Renal cortex interstitium (tissue), 11 donors: ENCODE data around the gene KIAA0753. TPM values are rescaled to one million over a fixed set of nuclear protein-coding genes. Genes with fewer than 3 reads are reported as not detected.
"Not testable (repeated sequence)": the region's sequence is repeated elsewhere in the genome, so short reads cannot be mapped to it uniquely, and the experiment has no call there.

ENCODE experiments used
- DNase-seq, 11 donors: peaks; one replicate each; pipeline ENCODE4 v3.0.0-alpha.2; 2013; ENCODE audit warnings: low read depth in 9 of 11, low spot score in 4 of 11; ENCODE audit errors: extremely low read depth in 1 of 11
- polyA plus RNA-seq, 3 donors: library from polyadenylated mRNA; unstranded; fragments of 120-200 nt; gene quantifications; one replicate each; pipeline ENCODE4 v1.2.1, GENCODE V29; 2013; ENCODE audit not compliant: insufficient read length in 3 of 3

Gene KIAA0753
- polyA plus RNA-seq, 3 donors, result 33.2 to 41.6 (median 39.0) TPM

DNA sequence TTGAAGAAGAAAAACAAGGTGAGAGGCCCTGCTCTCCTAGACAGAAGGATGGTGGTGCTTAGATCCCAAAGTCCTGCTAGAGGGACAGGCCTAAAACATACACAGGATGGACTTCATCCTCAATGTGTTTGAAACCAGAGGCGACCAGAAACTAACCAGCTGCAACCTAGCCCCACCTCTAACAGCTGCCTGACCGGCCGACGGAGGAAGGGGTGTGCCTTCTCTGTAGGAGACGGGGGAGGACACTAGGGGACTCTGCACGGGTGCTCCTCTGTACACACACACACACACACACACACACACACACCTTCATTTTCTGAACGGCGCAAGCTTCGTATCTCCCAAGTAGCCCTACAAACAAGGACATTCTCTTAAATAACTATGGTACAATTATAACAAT lies 59.9 kb downstream of the KIAA0753 start:
- DNase-seq, result no peak

DNA sequence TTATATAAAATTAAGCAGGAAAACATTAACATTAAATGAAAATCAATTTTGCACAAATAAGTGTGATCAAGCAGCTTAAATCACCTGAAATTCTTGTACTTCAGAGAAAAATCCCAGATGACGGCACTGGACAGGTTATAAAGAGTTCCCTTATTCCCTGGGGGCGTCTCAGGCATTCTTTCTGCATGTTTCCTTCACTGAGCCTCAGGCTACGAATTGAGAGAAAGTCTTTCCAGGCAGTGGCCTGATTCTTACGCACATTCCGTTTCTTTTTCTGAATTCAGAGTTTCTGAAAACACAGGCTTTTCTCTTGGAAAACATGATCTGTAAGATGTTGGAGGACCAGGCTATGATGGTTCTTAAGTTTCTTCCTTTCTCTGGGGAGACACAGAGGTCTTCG lies 62.0 kb downstream of the KIAA0753 start:
- DNase-seq, result no peak

DNA sequence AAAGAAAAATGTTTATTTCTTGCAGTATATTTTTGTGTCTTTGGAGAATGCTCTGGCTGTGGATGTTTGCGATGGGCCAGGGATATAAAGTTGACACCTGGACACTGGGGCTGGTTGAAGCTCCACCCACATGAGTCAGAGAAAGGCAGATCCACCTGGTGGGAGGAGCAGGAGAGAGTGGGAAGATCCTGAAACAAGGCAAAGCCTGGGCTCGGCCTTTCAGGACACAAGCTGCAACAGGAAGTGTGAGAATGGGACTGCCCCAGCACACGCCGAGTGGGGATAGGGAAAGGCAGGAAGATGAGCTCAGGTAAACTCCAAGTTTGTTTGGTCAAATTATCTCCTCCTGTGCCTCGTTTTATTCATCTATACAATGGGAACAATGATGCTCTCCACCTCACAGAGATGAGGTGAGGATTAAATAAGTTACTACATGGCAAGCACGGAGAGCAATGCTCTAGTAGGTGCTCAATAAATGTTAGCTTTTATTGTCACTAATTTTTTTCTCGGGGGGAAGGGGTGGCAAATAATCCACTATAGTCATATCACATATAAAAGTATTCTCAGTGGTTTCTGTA lies 62.7 kb downstream of the KIAA0753 start:
- DNase-seq, result no peak

DNA sequence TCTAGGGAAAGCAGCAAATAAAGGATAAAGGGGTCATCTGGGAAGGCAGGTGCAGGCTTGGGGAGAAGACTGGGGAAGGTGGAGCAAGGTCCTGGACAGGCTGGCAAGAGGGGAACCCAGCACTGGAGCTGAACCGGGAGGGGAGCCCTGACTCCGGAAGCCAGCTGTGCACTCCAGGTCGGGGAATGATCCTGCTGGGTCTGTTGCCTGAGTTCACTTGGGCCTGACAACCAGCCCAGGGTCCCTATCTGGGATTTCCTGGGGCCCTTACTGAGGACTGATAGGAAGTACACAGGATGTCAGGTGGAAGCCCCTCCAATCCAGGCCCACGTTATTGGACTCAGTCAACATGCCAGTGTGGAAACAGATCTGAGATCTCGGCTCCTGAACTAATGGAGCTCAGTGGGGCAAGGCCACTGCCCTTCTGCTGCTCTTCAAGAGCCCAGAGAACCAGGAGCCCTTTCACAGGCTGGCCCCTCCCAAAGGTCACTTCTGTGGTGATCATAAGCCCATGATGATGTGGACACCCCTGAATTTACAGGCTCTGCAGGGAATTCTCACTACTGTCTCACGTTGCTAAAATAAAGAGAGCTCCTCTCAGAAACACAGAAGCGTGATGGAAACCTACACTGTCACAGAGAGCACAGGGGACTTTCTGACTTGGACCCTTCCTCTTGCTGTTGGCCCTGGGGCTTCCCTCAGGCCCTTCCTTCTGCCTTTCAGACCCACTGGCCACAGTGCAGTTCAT lies 64.3 kb downstream of the KIAA0753 start:
- DNase-seq, result no peak

DNA sequence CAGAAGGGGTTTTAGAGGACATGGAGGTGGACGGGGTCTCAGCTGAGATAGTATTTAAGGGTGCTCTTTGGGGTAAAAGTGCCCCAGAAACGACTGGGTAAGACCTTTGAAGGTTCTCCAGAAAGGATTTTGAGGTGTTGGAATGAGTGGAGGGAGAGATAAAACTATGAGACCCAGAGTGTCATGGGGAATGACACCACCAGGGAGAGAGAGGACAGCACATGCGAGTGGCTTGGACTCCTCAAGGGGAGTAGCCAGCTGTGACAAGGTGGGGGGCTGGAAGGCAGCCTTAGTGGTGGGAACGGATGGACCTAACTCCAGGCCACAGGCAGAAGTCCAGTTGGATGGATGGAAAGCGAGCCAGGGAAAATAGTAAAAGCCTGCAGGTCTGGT lies 64.9 kb downstream of the KIAA0753 start:
- DNase-seq, result no peak

DNA sequence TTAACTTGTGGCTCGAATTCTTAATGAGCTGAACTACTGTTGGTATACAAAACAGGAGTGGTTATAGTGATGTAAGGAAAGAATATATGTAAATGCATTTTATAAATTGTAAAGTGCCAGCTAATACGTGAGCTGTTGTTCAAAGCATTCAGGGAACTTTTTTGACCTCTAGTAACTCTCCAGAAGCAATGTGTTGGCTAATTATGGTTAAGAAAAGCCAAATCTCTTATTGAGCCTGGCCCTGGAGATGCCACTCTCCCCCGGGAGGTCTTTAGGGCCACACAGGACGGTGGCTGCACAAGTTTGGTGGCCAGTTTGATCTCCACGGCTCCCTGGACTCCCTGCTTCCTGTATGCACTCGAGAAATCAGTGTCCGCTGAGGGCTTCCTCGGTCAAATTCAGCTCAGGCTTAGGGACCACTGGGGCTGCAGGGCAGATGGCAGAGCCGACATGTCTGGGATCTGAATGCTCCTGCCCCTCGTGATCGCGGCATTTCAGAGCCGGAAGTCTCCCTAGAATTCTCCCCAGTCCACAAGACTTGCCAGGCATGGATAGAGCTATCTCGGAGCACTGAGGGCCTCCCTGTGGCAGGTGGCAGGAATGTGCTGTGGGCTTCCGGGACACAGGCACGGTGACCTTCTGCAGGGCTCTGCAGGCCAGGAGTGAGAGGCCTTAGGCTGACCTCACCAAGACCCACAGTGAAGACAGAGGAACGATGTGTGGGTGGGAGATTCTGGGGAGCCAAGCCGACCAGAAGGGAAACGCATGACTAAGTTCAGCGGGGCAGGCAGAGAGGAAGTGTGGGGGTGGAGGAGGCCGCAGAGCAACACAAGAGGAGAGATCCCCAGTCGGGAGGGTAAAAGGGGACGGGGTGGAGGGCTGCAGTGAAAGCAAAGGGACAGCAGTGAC lies 65.6 kb downstream of the KIAA0753 start:
- DNase-seq, result no peak

DNA sequence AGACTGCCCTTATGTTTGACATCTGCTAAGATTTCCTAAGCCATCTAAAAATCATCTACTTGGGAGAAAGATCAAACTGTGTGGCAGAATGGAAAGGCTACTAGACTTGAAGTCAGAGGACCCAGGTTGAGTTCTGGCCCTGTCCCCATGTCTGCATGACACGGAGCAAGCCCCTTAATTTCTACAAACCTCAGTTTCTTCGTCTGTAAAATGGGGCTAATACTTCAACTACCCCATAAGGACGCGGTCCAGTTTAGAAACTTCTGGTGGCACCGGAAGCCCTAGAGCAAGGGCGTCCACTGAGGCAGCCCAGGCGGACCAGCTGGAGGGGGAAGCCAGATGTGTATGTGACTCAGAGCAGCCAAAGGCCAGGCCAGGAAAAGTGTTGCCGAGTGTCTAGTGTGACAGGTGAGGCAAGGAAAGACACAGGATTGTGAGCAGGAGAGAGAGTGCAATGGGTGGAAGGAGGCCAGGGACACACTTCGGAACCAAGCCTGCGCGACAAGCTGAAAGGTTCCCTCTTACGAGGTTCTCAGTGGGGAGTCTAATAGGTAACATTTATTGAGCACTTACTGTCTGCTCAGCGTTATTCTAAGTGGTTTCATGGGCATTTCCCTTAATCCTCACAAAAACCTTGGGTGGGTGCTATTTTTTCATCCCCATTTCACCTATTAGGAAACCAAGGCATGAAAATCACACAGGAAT lies 66.4 kb downstream of the KIAA0753 start:
- DNase-seq, result no peak

DNA sequence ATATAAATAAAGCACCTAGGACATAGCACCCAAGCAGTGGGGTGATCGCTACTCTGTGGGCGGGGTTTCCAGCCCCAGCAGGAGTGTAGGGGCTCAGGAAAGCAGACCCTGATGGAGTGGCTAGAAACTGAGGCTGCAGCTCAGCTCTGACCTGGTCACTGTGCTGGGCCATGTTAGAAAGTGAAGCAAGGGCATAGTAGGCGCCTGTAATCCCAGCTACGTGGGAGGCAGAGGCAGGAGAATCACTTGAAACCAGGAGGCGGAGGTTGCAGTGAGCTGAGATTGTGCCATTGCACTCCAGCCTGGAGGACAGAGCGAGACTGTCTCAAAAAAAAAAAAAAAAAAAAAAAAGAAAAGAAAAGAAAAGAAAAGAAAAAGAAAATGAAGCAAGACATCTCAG lies 67.0 kb downstream of the KIAA0753 start:
- not testable (repeated sequence) for DNase-seq

DNA sequence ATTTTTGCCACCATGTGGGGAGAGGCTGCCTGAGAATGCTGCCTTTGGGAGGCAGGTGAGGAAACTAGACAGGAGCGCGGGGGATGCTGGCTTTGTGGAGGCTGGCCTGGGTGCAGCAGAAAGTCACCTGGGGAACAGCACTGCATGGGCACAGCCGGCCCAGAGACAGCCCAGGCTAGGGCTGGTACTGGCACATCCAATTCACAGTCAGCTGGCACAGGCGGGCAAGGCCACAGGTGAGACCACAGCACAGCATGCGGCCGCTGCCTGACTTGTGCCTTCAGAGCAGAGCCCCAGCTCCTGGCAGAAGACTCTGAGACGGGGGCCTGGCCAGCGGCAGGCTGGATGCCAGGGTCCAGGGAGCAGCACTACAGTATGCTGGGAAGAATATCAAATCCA lies 67.5 kb downstream of the KIAA0753 start:
- no peak for DNase-seq

DNA sequence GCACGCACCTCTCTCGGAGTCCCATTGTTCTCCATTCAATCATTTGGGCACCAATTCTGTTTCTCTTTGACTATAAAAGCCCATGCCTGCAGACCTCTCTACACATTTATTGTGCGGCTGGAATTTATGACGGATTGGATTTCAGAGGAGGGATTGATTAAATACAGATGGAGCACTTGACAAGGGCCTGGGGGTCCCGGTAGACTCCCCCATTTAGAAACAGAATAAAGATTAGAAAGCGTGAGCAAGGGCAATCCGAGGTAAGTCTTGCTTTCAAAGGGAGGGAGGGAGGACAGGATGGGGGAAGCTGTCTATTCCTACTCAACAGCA lies 69.1 kb downstream of the KIAA0753 start:
- no peak for DNase-seq

DNA sequence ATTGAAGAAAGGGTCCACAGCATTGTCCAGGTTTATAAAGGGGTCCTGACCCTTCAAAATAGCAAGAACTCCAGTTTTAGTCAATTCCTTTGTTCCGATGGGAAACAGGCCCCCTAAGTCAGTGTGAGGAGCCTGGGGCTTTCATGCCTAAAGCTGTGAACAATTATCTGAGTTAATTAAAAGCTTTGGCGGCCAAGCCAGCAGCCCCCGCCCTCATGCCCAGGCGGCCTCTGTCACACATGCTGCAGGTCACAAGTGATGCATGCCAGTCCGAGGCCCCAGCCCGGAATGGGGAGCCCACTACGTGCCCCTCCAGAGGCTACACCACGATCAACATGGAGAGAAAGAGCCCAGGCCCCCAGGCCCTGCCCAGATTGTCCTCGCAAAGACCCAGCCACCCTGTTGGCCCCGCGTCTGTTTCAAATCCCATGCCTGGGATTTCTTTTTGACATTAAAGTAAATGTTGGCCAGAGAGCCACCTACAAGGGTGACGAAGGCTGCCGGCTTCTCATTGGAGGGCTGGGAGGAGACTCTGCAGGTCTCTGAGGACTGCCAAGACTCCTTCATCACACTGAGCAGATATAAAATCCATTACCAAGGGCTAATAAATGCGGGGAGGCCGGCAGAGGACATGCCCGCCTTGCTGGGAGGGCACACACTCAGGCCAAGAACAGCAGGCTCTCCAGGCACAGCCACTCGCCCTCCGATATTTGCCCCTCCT lies 69.6 kb downstream of the KIAA0753 start:
- no peak for DNase-seq

DNA sequence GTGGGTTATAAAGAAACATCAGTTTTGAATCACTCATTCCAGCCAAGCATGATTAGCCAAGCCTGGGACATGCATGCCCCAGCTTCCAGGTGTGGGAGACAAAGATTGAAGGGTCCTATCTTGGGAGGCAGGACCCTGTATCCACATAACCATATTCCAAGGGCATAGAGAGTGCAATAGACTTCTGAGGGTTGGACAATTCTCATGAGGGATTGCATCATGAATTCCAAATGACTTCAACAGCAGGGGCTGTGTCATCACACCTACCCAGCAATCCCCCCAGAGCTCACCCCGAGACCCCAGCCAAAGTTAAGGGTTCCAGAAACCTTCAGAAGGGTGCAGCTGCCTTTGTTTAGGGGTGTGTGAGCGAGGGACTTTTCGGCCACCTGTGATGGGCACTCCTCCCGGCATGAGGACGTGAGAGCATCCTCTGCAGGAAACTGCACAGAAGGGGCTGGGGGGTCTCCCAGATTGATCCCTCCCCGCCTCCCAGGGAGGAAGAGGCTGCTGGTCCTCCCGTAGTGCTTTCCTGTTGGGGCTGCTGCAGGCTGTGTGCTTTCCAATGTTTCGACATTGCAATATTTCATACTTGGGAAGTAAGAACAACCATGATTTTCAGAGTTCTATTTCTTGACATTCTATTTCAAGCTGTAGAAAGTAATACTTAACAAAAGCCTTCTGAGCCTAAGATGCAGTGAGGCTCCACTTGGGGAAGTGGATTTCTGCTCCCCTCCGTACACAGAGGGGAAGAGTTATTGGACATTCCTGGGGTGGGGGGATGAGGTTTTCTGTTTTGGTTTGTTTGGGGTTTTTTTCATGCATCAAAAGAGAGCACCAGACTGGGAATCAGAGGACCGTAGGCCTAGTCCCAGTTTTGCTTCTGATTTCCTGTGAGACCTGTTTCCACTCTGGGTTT lies 70.9 kb downstream of the KIAA0753 start:
- DNase-seq, result no peak

DNA sequence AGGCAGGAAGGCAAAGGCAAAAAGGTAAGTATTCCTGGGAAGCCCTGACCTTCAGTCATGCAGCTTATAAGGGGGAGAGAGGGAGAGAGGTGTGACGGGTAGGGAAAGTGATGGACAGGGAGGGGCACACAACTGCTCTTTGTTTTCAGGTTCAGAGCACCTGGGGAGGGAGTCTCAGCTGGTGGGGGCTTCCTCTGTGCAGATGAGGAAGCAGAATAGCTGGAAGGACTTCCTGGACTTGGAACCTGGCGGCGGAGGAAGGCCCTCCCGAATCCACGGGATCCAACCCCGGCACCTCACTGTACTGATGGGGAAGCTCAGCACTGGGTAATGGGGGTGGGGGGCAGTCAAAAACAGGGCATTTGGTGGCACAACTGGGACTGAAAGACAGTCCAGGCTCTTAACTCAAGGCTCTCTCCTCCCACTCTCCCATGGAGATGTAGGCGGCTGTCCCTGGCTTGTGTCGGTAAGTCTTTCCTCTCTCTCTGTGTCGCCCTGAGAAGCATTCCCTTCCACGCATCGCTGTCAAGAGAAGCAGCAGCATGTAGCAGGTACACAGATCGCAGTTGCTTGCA lies 72.2 kb downstream of the KIAA0753 start:
- no peak for DNase-seq

DNA sequence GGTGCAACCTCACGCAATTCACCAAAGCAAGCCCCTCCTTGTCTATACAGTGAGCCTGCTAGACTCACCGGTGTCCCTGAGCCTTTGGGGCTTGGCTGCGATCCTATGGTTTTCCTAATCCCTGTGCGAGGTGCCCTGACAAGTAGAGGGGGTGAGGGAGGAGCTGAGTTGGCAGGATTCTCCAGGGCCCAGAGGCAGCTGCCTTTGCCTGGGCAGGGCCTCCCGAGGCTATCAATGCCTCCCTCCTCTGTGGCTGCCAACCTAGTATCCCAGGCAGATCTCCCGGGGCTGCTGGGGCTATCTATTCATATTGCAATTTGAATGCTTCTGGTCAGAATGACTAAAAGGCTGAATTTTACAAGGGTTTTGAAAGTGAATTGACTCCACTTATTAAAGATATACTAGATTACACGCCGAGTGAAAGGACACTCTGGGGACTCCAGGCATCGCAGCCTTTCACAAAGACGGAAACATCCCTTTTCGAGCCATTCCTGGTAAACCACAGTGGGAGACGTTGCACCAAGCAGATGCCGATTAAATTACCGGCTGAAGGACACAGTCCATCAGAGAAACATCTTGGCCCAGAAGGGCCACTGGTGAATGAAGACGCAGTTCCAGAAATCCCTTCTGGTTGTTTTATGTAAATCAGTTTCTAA lies 72.9 kb downstream of the KIAA0753 start:
- no peak for DNase-seq

DNA sequence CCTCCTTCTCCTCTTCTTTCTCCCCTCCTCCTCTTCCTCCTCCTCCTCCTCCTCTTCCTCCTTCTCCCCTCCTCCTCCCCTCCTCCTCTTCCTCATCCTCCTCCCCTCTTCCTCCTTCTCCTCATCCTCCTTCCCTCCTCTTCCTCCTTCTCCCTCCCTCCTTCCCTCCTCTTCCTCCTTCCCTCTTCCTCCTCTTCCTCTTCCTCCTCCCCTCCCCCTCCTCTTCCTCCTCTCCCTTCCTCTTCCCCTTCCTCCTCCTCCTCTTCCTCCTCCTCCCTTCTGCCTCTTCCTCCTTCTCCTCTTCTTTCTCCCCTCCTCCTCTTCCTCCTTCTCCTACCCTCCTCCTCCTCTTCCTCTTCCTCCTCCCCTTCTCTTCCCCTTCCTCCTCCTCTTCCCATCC lies 79.1 kb downstream of the KIAA0753 start:
- DNase-seq, result no peak

DNA sequence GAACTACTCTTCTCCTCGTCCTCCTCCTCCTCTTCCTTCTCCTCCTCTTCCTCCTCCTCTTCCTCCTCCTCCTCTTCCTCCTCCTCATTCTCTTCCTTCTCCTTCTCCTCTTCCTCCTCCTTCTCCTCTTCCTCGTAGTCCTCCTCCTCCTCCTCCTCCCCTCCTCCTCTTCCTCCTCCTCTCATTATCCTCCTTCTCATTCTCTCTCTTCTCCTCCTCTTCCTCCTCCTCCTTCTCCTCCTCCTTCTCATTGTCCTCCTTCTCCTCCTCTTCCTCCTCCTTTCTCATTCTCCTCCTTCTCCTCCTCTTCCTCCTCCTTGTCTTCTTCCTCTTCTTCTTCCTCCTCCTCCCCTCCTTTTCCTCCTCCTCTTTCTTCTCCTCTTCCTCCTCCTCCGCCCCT lies 80.0 kb downstream of the KIAA0753 start:
- DNase-seq, result no peak

DNA sequence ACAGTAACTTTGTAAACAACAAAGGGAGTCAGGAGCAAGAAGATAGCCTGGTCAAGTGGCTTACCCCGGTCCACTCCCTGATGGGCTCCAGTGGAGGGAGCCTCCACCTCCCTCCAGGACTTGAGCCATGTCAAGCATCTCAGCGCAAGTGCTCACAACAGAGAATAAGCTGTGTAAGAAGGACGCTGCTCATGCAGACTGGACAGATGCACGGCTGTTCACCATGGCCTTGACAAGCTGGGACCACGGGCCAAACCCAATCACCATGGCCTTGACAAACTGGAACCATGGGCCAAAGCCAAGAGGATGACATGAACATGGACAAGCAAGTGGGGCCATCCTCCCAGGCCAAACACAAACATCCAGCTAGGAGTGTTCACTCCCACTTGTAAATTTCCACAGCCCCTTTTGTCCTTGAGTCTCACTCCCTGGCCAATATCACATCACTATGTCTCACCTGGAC lies 80.7 kb downstream of the KIAA0753 start:
- DNase-seq, result no peak
